Thoracic aorta (tissue), 2 donors: Measurements from ENCODE around the gene C1orf50. TPM values are rescaled to one million over a fixed set of nuclear protein-coding genes. Genes with fewer than 3 reads are reported as not detected.

ENCODE experiments used
- ATAC-seq: fragments of 150-250 bp; one replicate; pipeline ENCODE4 v1.8.0; 2017; ENCODE audit warnings: low read depth; ENCODE audit not compliant: insufficient number of reproducible peaks, low FRiP score
- DNase-seq: peaks from one replicate; pipeline ENCODE4 v3.0.0-alpha.2; 2020; ENCODE audit warnings: low spot score
- H3K27ac ChIP-seq, 2 donors: fragments of 200-600 bp; sonication (generic); 1 replicate in 1 of 2; 2 replicates in 1 of 2; pipeline ENCODE4 v1.5.1; 2016; ENCODE audit warnings: mild to moderate bottlenecking in 2 of 2, moderate library complexity in 2 of 2
- H3K27me3 ChIP-seq: fragments of 200-600 bp; sonication (generic); replicated peaks from 2 replicates; pipeline ENCODE4 v1.6.0; 2016; ENCODE audit warnings: mild to moderate bottlenecking; ENCODE audit not compliant: insufficient read depth
- H3K36me3 ChIP-seq: fragments of 200-600 bp; sonication (generic); one replicate; pipeline ENCODE4 v1.5.1; 2016
- H3K4me1 ChIP-seq, 2 donors: fragments of 200-600 bp; sonication (generic); 1 replicate in 1 of 2; 2 replicates in 1 of 2; pipeline versions ENCODE4 v1.5.1 to v1.6.0; 2016; ENCODE audit warnings: low read depth in 2 of 2, mild to moderate bottlenecking in 1 of 2; ENCODE audit not compliant: control insufficient read depth in 1 of 2
- H3K4me3 ChIP-seq: fragments of 200-600 bp; sonication (generic); 2 replicates; pipeline ENCODE4 v1.5.1; 2016; ENCODE audit warnings: mild to moderate bottlenecking
- H3K9me3 ChIP-seq: fragments of 200-600 bp; sonication (generic); 2 replicates; pipeline ENCODE4 v1.5.1; 2016
- CTCF ChIP-seq: fragments of 200-600 bp; sonication (generic); IDR thresholded peaks from one replicate; pipeline ENCODE4 v1.5.1; 2019; ENCODE audit warnings: antibody characterized with exemption
- total RNA-seq, 2 donors: library from RNA; depleted of rRNA; stranded (reverse); fragments of >200 nt; gene quantifications; one replicate each; pipeline versions ENCODE4 v1.1.0 to v1.2.3, GENCODE V29; 2016

The C1orf50 gene
- total RNA-seq, 2 donors from 2014 or later = 4.1 to 4.3 TPM

GRCh38 chr1:42740851-42741580, 26.0 kb upstream of the C1orf50 start:
- Histone ChIP-seq H3K9me3 (no peaks in the 10 kb centered on the region), H3K36me3 (no peaks in the 10 kb centered on the region), H3K4me1 (no peaks in the 10 kb centered on the region), H3K4me3 (no peak overlapping the region), H3K27ac (no peak overlapping the region), H3K27me3 (no peaks in the 10 kb centered on the region)
- no peak for TF ChIP-seq CTCF
- no peak for DNase-seq
- ATAC-seq = no peak

GRCh38 chr1:42741706-42742105, 25.3 kb upstream of the C1orf50 start:
- Histone ChIP-seq H3K9me3 (no peaks in the 10 kb centered on the region), H3K36me3 (peaks cover under 1% of the 10 kb centered on the region), H3K4me1 (no peaks in the 10 kb centered on the region), H3K27ac (no peak overlapping the region), H3K27me3 (no peaks in the 10 kb centered on the region), H3K4me3 (no peak overlapping the region)
- no peak for TF ChIP-seq CTCF
- ATAC-seq = no peak
- DNase-seq = no peak

GRCh38 chr1:42742141-42742540, 24.9 kb upstream of the C1orf50 start:
- Histone ChIP-seq H3K36me3 (peaks cover 5% of the 10 kb centered on the region), H3K4me3 (no peak overlapping the region), H3K27ac (no peak overlapping the region), H3K9me3 (no peaks in the 10 kb centered on the region), H3K27me3 (no peaks in the 10 kb centered on the region), H3K4me1 (no peaks in the 10 kb centered on the region)
- TF ChIP-seq CTCF = no peak
- DNase-seq (no peak), ATAC-seq (no peak)

GRCh38 chr1:42742617-42743316, 24.3 kb upstream of the C1orf50 start:
- TF ChIP-seq CTCF = no peak

GRCh38 chr1:42743317-42744147, 23.5 kb upstream of the C1orf50 start:
- ATAC-seq (no peak), DNase-seq (no peak)
- Histone ChIP-seq H3K9me3 (no peaks in the 10 kb centered on the region), H3K36me3 (peaks cover 19% of the 10 kb centered on the region), H3K4me1 (no peaks in the 10 kb centered on the region), H3K27ac (no peak overlapping the region), H3K27me3 (no peaks in the 10 kb centered on the region), H3K4me3 (no peak overlapping the region)
- no peak for TF ChIP-seq CTCF

More at GRCh38 chr1:42742617-42743316, 24.3 kb upstream of the C1orf50 start:
- Histone ChIP-seq H3K36me3 (peaks cover 11% of the 10 kb centered on the region), H3K4me1 (no peaks in the 10 kb centered on the region), H3K9me3 (no peaks in the 10 kb centered on the region), H3K27me3 (no peaks in the 10 kb centered on the region), H3K27ac (no peak overlapping the region), H3K4me3 (no peak overlapping the region)
- ATAC-seq (no peak), DNase-seq (no peak)
